Islet precursor cell (in vitro differentiated cells): Measurements from ENCODE around the gene MED12.
A peak's percentile ranks its signal among the peaks of the same experiment; 100 is the strongest.

Source experiments
- DNase-seq: peaks from one replicate; pipeline ENCODE4 v3.0.0-alpha.2; 2018

Gene MED12

DNA sequence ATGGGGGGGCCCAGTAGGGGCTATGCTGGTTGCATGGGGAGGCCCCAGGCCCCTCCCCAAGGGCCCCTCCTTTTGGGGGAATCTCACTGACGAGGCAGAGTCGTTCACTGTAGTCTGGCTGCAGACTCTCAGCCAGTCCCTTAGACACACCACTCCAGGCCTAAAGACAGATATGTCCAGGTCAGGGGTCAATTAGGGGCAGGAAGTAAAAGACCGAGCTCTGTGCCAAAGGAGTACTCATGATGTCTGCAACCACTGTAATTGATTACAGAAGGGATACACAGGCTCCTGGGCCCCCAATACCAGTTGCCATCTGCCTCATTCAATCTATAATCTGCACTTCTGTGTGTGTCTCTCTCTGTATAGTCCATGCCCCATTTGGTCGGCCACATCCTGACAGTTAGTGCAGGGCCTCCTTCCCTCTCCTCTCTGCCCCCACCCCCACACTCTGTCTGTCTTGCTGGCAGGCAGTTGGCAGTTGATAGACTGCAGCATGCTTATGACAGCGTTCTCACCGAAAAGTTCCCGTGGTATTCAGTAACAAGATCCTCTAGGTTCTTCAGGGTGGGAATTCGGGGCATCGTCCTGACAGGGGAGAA, 10.5 kb upstream of the MED12 start:
- peak; percentile 60 for DNase-seq

DNA sequence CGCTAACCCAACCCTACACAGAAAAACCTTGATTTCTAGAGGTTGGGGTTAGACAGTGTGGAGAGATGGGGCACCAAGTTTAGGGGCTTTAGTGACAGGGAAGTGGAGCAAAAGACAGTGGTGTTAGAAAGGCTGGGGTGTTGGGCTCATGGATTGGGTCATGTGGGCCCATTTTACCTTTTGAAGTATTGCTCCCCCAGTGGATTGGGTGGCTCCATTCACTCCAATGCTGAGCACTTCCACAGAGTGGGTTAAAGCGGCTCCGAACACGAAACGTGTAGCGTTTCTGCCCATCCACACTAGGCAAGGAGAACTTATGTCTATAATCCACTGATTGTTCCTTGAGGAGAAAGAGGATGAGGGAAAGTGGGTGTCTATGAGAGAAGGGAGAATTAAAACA, 9.3 kb upstream of the MED12 start:
- no peak for DNase-seq

DNA sequence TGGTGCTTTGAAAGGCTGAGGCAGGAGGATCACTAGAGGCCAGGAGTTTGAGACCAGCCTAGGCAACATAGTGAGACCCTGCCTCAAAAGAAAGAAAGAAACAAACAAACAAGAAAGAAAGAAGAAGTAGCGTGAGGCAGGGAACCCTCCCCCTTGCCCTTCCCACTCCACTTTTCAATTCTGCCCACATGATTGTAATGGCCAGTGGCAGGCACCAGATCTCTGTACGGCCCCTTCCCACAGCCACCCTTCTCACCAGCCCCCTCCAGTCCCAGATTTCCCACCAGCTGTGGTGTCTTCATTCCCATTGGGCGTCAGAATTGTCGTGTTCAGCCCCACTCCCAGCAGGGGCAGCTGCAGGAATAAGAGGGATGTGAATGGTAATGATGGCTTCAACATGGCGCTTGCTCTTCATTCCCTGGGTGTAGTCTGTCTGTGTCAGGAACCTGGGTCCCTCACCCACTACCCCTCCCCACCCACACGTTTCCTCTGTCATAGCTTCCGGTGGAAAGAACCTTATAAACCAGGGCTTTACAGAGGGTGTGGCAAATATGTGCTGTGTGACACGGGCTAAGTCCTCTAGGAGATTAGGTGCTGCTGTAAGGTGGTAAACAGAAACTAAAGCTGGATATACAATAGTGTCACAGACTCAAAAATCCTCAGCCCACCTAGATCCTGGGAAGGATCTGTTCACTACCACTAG, 7.1 kb upstream of the MED12 start, which contains the start of gene IL2RG:
TSS of gene IL2RG (minus strand) at position 437 of the 703 bp plus-strand sequence. CDS start at position 399, 38 bp downstream.
- no peak for DNase-seq

DNA sequence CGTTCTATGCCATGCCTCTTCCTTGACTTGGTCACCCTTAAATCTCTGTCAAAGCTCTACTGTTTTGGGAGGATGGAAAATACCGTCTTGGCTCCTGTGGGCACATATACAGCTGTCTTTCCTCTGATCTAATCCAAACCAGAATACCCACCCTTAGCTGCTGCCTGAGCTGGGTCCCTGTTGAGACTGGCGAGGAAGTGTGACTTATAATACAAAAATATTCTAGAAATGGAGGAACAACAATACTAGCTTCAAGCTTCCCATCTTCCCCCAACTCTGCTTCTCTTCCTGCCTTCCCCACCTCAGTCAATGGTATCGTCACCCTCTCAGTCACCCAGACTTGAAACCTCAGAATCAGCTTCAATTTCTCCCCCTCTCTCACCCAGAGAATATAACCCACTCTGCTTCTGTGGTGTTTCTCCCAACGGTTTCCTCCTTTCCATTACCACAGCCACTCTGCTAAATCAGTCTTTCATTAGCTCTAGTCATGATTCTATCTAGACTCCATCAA, 6.4 kb upstream of the MED12 start:
- no peak for DNase-seq

DNA sequence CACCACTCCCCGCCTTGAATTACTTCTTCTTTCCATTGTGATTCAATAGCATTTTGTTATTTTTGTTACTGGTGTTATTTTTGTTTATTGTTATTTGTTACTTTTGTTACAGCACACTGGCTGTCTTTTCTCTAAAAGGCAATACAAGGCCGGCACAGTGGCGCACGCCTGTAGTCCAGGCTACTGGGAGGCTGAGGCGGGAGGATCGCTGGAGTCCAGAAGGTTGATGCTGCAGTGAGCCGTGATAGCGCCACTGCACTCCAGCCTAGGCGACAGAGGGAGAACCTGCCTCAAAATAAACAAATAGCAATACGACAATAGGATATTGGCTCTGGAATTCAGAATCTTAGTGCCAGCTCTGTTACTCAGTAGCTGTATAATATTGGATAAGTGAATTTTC, 1.0 kb upstream of the MED12 start:
- DNase-seq: no peak

DNA sequence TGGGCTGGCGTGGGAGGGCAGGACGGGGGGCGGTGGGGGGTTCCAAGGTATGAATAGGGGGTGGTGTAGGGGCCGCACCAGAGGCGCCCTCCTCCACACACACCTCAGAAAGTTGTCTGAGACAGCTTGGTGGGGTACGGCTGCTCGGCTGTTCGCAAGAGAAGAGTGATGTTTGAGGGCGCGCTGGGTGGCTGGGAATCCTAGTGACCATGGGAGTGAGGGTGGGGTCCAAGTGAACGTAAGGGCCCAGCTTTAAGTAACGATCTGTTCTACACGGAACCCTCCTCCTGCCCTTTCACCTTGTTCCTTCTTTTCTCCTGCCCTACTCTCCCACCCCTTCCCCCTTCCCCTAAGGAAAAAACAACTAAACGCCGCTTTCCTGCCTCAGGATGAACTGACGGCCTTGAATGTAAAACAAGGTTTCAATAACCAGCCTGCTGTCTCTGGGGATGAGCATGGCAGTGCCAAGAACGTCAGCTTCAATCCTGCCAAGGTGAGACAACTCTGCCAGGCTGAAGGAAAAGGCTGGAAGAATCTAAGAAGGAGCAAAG, 664 bp downstream of the MED12 start:
- no peak for DNase-seq

DNA sequence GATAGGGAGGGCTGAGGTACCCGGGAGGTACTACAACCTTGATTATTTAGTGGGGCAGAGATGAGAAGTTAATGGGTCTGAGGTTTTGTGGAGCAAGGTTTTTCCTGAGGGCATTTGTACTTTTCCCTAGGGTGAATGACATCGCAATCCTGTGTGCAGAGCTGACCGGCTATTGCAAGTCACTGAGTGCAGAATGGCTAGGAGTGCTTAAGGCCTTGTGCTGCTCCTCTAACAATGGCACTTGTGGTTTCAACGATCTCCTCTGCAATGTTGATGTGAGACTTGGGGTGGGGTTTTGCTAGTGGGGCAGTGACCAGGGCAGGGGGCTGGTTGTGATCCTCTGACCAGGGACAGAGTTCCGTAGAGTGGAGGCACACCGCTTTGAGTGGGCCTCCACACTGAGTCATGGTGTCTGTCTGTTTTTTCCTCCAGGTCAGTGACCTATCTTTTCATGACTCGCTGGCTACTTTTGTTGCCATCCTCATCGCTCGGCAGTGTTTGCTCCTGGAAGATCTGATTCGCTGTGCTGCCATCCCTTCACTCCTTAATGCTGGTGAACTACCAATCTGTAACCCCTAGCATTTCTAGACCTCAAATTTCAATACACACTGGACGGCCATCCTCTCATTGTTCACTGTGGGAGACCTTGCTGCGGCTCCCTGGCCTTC, 9.9 kb downstream of the MED12 start:
- DNase-seq: peak; percentile 63

DNA sequence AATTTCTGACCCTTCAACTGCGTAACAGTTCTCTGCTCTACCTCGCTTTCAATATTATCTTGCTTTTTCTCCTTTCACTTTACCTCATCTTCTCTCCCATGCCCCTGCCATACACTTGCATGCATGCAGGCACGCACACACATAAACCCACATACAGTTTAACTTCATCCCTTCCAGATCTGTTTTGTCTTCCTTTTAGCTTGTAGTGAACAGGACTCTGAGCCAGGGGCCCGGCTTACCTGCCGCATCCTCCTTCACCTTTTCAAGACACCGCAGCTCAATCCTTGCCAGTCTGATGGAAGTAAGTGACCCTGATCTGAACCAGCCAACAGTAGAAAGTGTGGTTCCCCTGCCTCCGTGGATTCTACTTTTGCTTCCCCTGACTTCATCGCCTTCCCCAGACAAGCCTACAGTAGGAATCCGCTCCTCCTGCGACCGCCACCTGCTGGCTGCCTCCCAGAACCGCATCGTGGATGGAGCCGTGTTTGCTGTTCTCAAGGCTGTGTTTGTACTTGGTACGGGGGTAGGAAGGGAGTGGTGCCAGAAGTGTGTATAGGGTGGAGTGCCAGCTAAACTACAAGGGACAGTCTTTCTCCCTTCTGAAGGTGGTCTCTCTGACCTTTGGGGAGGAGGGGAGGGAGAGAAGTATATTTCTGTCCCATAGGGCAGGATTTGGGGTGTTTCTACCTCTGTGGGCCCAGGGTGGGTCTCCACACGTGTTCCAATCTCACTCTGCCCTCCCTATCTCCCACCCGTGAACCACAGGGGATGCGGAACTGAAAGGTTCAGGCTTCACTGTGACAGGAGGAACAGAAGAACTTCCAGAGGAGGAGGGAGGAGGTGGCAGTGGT, 10.7 kb downstream of the MED12 start:
- DNase-seq: peak; percentile 80

DNA sequence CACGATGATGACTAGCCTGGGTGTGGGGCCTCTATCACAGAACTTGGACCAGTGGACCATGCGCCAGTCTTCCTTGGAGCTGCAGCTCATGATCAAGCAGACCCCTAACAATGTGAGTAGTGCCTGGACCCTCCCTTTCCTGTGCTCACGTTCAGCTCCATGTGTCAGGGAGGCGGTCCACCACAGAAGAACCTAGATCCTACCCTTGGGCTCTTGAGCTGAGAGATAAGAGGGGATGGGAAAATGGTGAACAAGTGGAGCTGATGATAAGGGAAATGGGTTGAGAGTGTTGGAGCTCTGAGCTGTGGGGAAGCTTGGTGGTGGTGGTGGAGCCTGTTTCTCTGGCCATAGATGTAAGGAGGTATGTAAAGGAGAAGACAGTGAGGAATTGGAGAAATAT, 13.1 kb downstream of the MED12 start:
- DNase-seq: no peak

DNA sequence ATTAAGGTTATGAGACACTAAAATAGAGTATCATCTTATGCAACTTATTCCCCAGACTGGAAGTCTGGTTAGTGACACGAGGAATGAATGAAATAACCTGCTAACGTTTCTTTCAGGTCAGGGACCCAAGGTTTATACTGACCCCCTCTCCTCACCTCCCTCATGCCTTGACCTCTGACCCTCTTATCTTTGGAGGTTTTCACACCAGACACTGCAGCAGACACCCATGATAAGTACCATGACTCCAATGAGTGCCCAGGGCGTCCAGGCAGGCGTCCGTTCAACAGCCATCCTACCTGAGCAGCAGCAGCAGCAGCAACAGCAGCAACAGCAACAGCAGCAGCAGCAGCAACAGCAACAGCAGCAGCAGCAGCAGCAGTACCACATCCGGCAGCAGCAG, 22.0 kb downstream of the MED12 start:
- DNase-seq: no peak

DNA sequence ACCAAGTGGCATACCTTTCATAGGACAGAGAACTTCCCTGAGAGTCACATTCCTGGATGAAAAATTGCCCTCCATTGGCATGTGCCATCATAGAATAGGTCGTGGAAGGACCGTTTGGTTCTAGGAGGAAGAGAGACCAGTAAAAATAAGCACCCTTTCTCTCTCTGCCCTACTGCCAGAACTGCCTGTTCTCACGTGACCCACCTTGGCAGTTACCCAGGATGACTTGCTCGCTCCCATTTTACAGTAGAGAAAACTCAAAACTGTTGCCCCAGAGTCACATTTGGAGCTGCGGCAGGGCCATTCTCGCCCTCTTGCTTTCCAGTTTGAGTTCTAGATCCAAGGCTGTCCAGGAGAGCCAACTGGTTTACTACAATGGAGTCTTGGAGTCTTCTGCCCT, 25.1 kb downstream of the MED12 start:
- DNase-seq: no peak

DNA sequence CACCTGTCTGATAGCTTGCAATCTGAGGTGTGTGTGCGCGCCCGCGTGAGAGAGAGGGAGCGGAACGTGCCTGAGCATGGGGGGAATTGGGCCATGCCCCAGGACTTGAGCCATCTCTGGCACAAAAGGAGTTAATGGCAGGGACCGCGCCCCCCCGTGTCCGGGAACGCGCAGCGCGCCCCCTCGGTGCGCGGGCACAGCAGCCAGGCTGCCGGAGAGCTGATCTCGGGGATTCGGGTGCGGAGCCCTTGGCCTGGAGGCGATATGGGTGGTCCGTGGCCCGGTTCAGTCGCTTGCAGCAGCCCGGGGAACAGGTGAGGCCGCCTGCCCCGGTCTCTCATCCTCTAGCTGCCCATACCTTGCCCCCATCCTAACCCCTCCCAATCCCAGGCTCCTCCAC, 26.3 kb downstream of the MED12 start, which contains the start of gene NLGN3:
TSS of gene NLGN3 (plus strand) at position 191 of the 400 bp plus-strand sequence. CDS start 2,909 bp downstream, outside the sequence.
- no peak for DNase-seq

DNA sequence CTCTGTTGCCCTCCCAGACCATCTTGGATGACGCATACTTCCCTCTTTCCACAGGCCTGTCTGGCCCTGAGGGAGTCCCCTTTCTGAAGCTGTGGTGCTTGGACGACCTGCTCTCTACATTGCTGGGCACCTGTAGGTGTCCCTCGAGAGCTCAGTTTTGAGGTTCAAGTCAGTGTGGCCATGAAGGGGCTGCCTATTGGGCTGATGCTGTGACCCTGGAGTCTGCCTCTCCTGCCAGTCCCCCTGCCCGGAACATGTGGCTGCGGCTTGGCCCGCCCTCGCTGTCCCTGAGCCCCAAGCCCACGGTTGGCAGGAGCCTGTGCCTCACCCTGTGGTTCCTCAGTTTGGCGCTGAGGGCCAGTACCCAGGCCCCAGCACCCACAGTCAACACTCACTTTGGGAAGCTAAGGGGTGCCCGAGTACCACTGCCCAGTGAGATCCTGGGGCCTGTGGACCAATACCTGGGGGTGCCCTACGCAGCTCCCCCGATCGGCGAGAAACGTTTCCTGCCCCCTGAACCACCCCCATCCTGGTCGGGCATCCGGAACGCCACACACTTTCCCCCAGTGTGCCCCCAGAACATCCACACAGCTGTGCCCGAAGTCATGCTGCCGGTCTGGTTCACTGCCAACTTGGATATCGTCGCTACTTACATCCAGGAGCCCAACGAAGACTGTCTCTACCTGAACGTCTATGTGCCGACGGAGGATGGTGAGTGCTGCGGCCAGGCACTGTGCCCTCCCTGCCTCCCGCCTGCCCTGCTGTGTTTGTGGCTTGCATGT, 29.3 kb downstream of the MED12 start:
- no peak for DNase-seq

DNA sequence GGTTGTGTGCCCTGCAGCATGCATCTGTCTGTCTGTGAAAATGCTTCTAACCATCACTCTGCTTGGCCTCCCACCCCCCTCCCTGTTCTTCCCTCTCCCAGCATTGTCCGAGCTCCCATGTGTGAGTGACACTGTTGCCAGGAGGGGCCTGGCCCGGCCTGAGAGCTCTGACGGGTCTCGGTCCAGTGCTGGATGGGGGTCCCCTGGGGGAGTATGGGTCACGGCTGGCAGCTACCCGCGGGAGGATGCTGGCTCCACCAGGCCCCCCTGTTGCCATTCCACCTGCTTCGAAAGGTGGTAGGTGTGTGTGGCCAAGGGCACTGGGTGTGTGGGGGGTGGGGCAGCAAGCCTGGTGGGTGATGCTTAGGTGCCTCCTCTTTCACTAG, 29.9 kb downstream of the MED12 start:
- DNase-seq: no peak

DNA sequence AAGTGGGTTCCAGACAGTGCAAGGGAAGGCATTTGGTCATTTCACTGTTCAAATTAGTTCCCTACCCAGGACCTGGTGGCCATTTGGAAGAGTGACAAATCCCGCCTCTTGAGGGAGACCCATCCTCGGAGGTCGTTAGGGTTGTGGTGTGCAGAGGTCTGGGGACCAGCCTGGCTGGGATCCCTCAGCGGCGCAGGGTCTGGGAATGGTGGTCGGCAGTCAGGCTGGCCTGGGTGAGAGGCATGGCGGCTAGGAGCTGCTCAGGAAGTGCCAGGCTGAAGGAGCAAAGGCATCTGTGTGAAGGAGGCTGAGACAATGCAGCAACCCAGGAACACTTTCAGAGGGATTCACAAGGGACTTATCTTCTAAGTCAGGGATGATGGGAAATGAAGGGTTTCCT, 33.0 kb downstream of the MED12 start:
- no peak for DNase-seq

DNA sequence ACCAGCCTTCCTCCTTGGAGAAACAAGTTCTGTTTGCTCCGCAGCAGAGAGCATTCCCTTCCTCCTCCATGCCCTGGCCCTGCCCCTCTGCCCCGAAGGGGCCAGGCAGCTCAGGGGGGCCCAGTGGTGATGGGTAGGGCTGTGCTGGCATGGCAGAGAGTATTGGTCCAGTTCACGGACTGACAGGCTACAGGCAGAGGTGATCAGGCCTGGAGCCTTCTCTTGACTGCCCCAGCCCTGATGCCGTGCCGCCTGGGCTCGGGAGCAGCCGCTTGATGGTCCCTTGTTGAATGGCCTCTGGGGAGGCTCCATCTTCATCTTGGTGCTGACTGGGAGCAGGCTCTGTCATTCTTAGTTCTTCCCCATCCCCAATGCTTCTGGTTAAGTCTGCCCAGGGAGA, 35.8 kb downstream of the MED12 start:
- DNase-seq: no peak

DNA sequence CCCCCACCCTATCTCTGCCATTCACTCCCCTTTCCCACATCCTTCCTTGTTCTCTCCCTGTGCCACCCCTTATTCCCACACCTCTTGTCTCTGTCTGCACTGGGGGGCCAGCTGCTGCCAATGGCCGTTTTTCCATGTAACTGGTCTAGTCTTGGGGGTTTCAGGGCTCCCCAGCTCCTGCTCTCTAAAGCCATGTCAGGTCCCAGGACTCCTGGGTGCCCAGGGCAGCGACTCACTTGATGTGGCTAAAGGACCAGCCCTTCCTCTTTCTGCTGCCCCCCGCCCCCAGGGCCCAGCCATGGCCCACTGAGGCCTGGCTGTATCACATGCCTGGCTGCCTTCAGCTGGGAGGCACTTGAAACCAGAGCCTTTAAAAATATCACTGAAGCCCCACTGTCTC, 36.2 kb downstream of the MED12 start:
- no peak for DNase-seq

DNA sequence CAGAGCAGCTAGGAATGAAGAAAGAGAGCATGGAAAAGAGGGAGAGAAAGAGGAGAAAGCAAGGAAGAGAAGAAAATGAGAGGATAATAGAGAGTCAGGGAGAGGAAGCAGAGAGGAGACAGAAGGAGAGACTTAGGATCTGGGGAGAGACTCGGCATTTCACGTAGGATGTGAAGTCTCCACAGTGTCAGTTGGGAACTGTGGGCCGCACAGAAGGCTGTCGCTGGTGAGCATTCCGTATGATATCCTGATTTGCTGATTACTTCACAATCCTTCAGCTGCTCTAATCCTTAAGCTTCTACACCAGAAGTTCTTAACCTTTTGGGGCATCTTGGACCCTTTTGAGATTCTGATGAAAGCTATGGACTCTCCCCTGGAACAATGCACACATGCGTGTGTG, 40.2 kb downstream of the MED12 start:
- DNase-seq: no peak

DNA sequence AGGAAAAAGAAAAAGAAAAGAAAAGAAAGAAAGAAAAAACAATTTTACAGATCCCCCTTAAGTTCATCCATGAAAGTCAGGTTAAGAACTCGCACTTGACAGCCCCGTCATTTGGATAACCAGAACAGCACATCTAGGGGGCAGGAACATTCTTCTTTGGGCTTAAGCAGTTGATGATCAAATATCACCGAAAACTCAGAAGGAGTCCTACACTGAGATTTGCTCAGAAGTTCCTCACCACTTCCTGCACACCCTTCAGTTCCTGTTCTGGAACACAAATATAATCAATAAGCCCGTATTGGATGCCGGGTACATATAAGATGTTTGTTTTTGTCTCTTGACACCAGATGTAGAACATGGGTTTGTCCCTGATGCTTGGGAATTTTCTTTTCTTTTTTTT, 40.9 kb downstream of the MED12 start:
- DNase-seq: no peak

DNA sequence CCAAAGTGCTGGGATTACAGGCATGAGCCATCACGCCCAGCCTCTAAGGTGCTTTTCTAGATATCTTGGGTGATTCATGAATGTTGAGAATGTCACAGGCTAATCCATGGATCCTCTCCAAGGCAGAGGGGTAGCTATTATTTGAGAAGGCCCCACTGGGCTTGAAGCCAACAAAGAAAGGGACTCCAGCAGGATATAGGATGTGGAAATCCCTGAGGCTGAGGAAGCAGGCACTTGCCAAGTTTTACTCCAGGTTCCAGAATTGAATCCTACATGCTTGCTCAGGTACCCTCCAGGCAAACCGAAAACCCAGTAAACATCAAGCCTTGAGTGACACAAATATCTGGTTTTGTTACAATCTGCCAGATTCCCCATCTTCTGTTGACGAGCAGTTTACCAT, 42.1 kb downstream of the MED12 start:
- DNase-seq: no peak

DNA sequence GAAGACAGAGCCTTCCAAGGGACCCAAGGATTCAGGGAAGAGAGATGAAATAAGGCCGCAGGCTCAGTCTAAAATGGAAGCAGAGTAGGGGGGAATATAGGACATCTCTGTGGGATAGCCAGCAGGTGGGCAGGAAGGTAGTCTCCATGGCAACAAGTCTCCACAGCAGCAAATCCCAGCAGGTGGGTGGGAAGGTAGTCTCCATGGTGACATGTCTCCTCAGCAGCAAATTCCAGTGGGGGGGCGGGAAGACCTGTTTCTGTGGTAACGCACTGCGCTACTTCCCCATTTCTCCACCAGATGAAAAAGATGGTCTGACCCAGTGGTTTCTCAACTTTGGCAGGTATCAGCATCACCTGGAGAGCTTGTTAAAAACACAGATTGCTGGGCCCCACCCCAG, 44.6 kb downstream of the MED12 start:
- DNase-seq: no peak

DNA sequence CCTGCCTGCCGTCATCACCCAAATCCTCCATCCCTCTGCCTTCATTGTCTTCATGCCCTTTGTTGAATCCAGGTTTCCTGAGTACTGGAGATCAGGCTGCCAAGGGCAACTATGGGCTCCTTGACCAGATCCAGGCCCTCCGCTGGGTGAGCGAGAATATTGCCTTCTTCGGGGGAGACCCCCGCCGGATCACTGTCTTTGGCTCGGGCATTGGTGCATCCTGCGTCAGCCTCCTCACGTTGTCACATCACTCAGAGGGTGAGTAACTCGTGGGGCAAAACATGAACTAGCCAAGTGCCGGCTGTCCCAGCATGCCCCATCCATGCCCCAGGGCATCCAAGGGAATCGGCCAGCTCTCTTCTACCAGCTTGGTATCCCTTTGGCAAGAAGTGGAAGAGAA, 45.7 kb downstream of the MED12 start:
- DNase-seq: no peak
